Thyroid gland (tissue), 4 donors: ENCODE results near the gene JADE1. TPM values are rescaled to one million over a fixed set of nuclear protein-coding genes. Genes with fewer than 3 reads are reported as not detected.

Experiments used
- DNase-seq, 2 donors: peaks; one replicate each; pipeline ENCODE4 v3.0.0-alpha.2; 2019
- H3K27ac ChIP-seq, 3 donors: fragments of 200-600 bp; sonication (generic); 1 replicate in 2 of 3; 2 replicates in 1 of 3; pipeline ENCODE4 v1.5.1; 2016 to 2019; ENCODE audit warnings: mild to moderate bottlenecking in 1 of 3, moderate library complexity in 1 of 3
- H3K27me3 ChIP-seq: fragments of 200-600 bp; sonication (generic); one replicate; pipeline ENCODE4 v1.5.1; 2019
- H3K36me3 ChIP-seq, 2 donors: fragments of 200-600 bp; sonication (generic); one replicate each; pipeline ENCODE4 v1.5.1; 2016 to 2019
- H3K4me1 ChIP-seq, 2 donors: fragments of 200-600 bp; sonication (generic); one replicate each; pipeline ENCODE4 v1.5.1; 2017 to 2019
- H3K4me3 ChIP-seq, 3 donors: fragments of 200-600 bp; sonication (generic); replicated peaks in 1 of 3; 1 replicate in 2 of 3; 2 replicates in 1 of 3; pipeline ENCODE4 v1.5.1; 2016; ENCODE audit warnings: mild to moderate bottlenecking in 1 of 3
- H3K9me3 ChIP-seq: fragments of 200-600 bp; sonication (generic); one replicate; pipeline ENCODE4 v1.5.1; 2017
- CTCF ChIP-seq, 6 experiments: fragments of 200-600 bp in 3 of 6; fragments of 450-650 bp in 3 of 6; sonication (generic) in 3 of 6; IDR thresholded peaks; one replicate each; pipeline ENCODE4 v1.5.1; 2016 to 2019; ENCODE audit warnings: antibody characterized with exemption in 6 of 6, mild to moderate bottlenecking in 2 of 6, inconsistent platforms in 1 of 6, moderate library complexity in 1 of 6
- POLR2A ChIP-seq, 2 donors: fragments of 450-650 bp; IDR thresholded peaks; one replicate each; pipeline ENCODE4 v1.6.1; 2017; ENCODE audit warnings: antibody characterized with exemption in 2 of 2, mild to moderate bottlenecking in 2 of 2, moderate library complexity in 1 of 2
- WGBS, 2 donors: methylation state at CpG; one replicate each; pipeline ENCODE4 v1.1.5; 2017; 5-methylcytosine and 5-hydroxymethylcytosine counted together
- intact Hi-C: fragments of 100-400 bp; cut with DNase I; formaldehyde crosslinking; loops from one replicate; pipeline ENCODE4 v1.15.1; 2023
- total RNA-seq, 4 donors: library from RNA; depleted of rRNA; stranded (reverse); fragments of >200 nt; gene quantifications; one replicate each; pipeline ENCODE4 v1.2.3, GENCODE V29; 2016

JADE1 gene
- total RNA-seq, 4 donors from 2014 or later = 63.5 to 102 (median 74.4) TPM

DNA sequence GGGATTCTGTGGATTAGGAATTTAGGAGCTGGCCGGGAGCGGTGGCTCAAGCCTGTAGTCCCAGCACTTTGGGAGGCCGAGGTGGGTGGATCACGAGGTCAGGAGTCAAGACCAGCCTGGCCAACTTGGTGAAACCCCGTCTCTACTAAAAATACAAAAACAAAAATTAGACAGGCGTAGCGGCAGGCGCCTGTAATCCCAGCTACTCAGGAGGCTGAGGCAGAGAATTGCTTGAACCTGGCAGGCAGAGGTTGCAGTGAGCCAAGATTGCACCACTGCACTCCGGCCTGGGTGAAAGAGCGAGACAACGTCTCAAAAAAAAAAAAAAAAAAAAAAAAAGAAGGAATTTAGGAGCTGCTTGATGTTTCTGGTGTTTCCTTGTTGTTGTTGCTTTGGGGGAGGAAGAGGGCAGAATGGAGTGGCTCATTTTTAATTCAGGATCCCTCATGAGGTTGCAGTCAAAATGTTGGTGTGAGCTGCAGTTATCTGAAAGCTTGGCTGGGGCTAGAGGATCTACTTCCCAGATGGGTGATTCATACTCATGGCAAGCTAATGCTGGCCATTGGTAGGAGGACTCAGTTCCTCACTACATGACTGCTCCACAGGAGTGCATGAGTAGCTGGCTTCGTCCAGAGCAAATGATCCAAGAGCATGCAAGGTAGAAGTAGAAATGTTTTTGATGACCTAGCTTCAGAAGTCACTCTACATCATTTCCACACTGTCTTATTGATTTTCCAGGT, 26.5 kb upstream of the JADE1 start:
- Histone ChIP-seq H3K4me3 (no peak overlapping the region), H3K9me3 (no peaks in the 10 kb centered on the region), H3K4me1 (peaks cover 4 to 16% of the 10 kb centered on the region in 2 donors), H3K27ac (peak overlapping the region; percentile 60 to 74 (median 70)), H3K27me3 (no peaks in the 10 kb centered on the region), H3K36me3 (no peaks in the 10 kb centered on the region)
- intact Hi-C loops = no loop called here
- 44 to 57% methylated on average over 12 of the region's 12 CpGs for WGBS, 2 donors
- DNase-seq = peak; percentile 74 to 75
- TF ChIP-seq CTCF (IDR thresholded peaks at IDR 0.05) (no peak), POLR2A (IDR thresholded peaks at IDR 0.05) (no peak)

GRCh38 chr4:128787509-128788311, 21.8 kb upstream of the JADE1 start:
- Histone ChIP-seq H3K27me3 (no peaks in the 10 kb centered on the region), H3K4me3 (no peak overlapping the region), H3K9me3 (no peaks in the 10 kb centered on the region), H3K27ac (no peak overlapping the region), H3K36me3 (no peaks in the 10 kb centered on the region), H3K4me1 (peaks cover 4 to 12% of the 10 kb centered on the region in 2 donors)
- intact Hi-C loops = no loop called here
- DNase-seq = peak; percentile 30 to 54
- TF ChIP-seq POLR2A (IDR thresholded peaks at IDR 0.05) (no peak), CTCF (IDR thresholded peaks at IDR 0.05) (no peak)
- WGBS, 2 donors = 57% methylated on average over 17 to 18 of the region's 18 CpGs

DNA sequence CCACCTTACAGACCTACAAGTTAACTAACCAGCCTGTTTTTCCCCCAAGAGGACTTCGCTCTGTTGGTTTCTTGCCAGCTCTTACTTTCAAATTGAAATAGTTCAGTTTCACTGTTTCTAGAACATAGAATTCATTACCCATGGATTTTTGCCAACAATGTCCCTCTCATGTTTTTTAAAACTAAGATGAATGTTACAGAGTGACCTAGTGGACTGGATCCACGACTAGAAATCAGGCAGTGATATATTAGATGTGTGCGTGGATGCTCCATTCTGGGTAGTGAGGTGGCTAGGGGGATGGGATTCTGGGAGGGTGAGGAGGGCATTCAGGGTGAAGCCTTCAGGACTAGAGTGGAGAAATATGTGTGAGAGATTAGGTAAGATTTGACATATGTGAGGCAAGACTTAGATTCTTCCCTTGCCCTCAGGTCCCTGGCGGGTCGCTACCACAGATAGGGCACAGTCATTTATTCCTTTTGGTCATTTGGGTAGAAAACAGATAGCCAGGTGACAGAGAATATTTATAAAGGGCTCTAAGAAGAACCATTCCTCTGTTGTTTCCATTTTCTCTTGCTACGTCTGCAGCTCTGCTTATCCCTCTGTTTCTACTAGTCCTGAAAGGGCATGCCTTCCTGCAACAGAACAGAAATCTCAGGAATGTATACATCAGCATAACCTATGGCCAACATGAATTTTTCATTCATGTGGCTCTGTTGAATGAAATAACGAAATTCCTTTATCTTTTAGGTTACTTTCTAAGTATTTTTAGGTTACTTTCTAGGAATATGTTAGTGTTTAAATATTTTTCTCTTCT, 15.4 kb upstream of the JADE1 start:
- no peak for TF ChIP-seq CTCF (IDR thresholded peaks at IDR 0.05)
- no peak for TF ChIP-seq POLR2A (IDR thresholded peaks at IDR 0.05)
- H3K27ac ChIP-seq = peak overlapping the region; percentile 24 to 48 (median 30)
- no peaks in the 10 kb centered on the region for H3K9me3 ChIP-seq
- H3K4me1 ChIP-seq = peaks cover 7 to 9% of the 10 kb centered on the region in 2 donors
- DNase-seq = no peak
- H3K27me3 ChIP-seq = no peaks in the 10 kb centered on the region
- WGBS, 2 donors = 72 to 74% methylated on average over 7 of the region's 7 CpGs
- no peak overlapping the region for H3K4me3 ChIP-seq
- intact Hi-C loops = no loop called here
- no peaks in the 10 kb centered on the region for H3K36me3 ChIP-seq

GRCh38 chr4:128796934-128797333, 12.6 kb upstream of the JADE1 start:
- Histone ChIP-seq H3K4me3 (no peak overlapping the region), H3K27me3 (no peaks in the 10 kb centered on the region), H3K36me3 (no peaks in the 10 kb centered on the region), H3K4me1 (peaks cover 7 to 9% of the 10 kb centered on the region in 2 donors), H3K9me3 (no peaks in the 10 kb centered on the region), H3K27ac (no peak overlapping the region)
- intact Hi-C loops = no loop called here
- 91 to 94% methylated on average over 3 of the region's 3 CpGs for WGBS, 2 donors
- DNase-seq = no peak
- TF ChIP-seq POLR2A (IDR thresholded peaks at IDR 0.05) (no peak), CTCF (IDR thresholded peaks at IDR 0.05) (no peak)
